Measurements from ENCODE around the gene HS6ST3. TPM values are rescaled to one million over a fixed set of nuclear protein-coding genes. Genes with fewer than 3 reads are reported as not detected.

Gene HS6ST3
- total and polyA plus RNA-seq, 2 donors (not counting 1 experiment from before 2014, with no cell fraction given), result not detected

GRCh38 chr13:96785986-96786385 is 696.1 kb downstream of the HS6ST3 start:
- TF ChIP-seq CTCF (conservative IDR thresholded peaks at IDR 0.05 in 1 of 2, IDR thresholded peaks at IDR 0.05 in 1 of 2; ENCODE audit: low read depth in 1 of 2, low read length in 2 of 2) (no peak), EZH2 (IDR thresholded peaks at IDR 0.05; ENCODE audit: low read length, missing control alignments) (no peak)
- DNase-seq (ENCODE audit: low read depth in 2 of 2), result no peak
- Histone ChIP-seq H3K36me3 (ENCODE audit: control insufficient read depth, insufficient read depth, low read length) (no peaks in the 10 kb centered on the region), H3K27ac (ENCODE audit: insufficient read depth, low read length) (no peak overlapping the region), H3K4me2 (ENCODE audit: extremely low read depth, insufficient read depth, low read length) (no peak overlapping the region), H3K9ac (ENCODE audit: insufficient read depth, low read length) (no peak overlapping the region), H2AFZ (ENCODE audit: low read length) (no peak overlapping the region), H3K9me3 (ENCODE audit: control insufficient read depth, insufficient read depth, low read depth, low read length) (no peaks in the 10 kb centered on the region), H3K79me2 (ENCODE audit: control insufficient read depth, insufficient read depth, low read length) (no peaks in the 10 kb centered on the region), H3K27me3 (ENCODE audit: control insufficient read depth, insufficient read depth, low read length) (no peaks in the 10 kb centered on the region), H4K20me1 (ENCODE audit: control insufficient read depth, extremely low read depth, insufficient read depth, low read length) (no peaks in the 10 kb centered on the region), H3K4me1 (ENCODE audit: control insufficient read depth, extremely low read depth, insufficient read depth, low read length) (no peaks in the 10 kb centered on the region), H3K4me3 (replicated peaks in 1 of 4; ENCODE audit: control extremely low read depth in 1 of 4, insufficient read depth in 1 of 4, low read depth in 3 of 4, low read length in 4 of 4) (no peak overlapping the region)

- no peaks in the 10 kb centered on the region for H3K79me2 ChIP-seq (ENCODE audit: control insufficient read depth, insufficient read depth, low read length)
- no peak overlapping the region for H3K27ac ChIP-seq (ENCODE audit: insufficient read depth, low read length)
- no peak for DNase-seq (ENCODE audit: low read depth in 2 of 2)
- TF ChIP-seq CTCF (conservative IDR thresholded peaks at IDR 0.05 in 1 of 2, IDR thresholded peaks at IDR 0.05 in 1 of 2; ENCODE audit: low read depth in 1 of 2, low read length in 2 of 2) (no peak), EZH2 (IDR thresholded peaks at IDR 0.05; ENCODE audit: low read length, missing control alignments) (no peak)
- no peak overlapping the region for H3K4me2 ChIP-seq (ENCODE audit: extremely low read depth, insufficient read depth, low read length)
- H3K9ac ChIP-seq (ENCODE audit: insufficient read depth, low read length), result no peak overlapping the region
- H3K9me3 ChIP-seq (ENCODE audit: control insufficient read depth, insufficient read depth, low read depth, low read length), result no peaks in the 10 kb centered on the region
- H4K20me1 ChIP-seq (ENCODE audit: control insufficient read depth, extremely low read depth, insufficient read depth, low read length), result no peaks in the 10 kb centered on the region
- H3K36me3 ChIP-seq (ENCODE audit: control insufficient read depth, insufficient read depth, low read length), result no peaks in the 10 kb centered on the region
- H3K27me3 ChIP-seq (ENCODE audit: control insufficient read depth, insufficient read depth, low read length), result no peaks in the 10 kb centered on the region
- H2AFZ ChIP-seq (ENCODE audit: low read length), result no peak overlapping the region
- no peaks in the 10 kb centered on the region for H3K4me1 ChIP-seq (ENCODE audit: control insufficient read depth, extremely low read depth, insufficient read depth, low read length)
- no peak overlapping the region for H3K4me3 ChIP-seq (replicated peaks in 1 of 4; ENCODE audit: control extremely low read depth in 1 of 4, insufficient read depth in 1 of 4, low read depth in 3 of 4, low read length in 4 of 4)
Measured at GRCh38 chr13:96792188-96792587, 702.3 kb downstream of the HS6ST3 start.

- no peak overlapping the region for H2AFZ ChIP-seq (ENCODE audit: low read length)
Measured at GRCh38 chr13:96792736-96793403, 703.0 kb downstream of the HS6ST3 start.

More at GRCh38 chr13:96792736-96793403, 703.0 kb downstream of the HS6ST3 start:
- no peaks in the 10 kb centered on the region for H3K4me1 ChIP-seq (ENCODE audit: control insufficient read depth, extremely low read depth, insufficient read depth, low read length)
- no peaks in the 10 kb centered on the region for H3K9me3 ChIP-seq (ENCODE audit: control insufficient read depth, insufficient read depth, low read depth, low read length)
- no peaks in the 10 kb centered on the region for H4K20me1 ChIP-seq (ENCODE audit: control insufficient read depth, extremely low read depth, insufficient read depth, low read length)
- H3K79me2 ChIP-seq (ENCODE audit: control insufficient read depth, insufficient read depth, low read length), result no peaks in the 10 kb centered on the region
- no peak overlapping the region for H3K4me3 ChIP-seq (replicated peaks in 1 of 4; ENCODE audit: control extremely low read depth in 1 of 4, insufficient read depth in 1 of 4, low read depth in 3 of 4, low read length in 4 of 4)
- H3K27ac ChIP-seq (ENCODE audit: insufficient read depth, low read length), result no peak overlapping the region
- H3K27me3 ChIP-seq (ENCODE audit: control insufficient read depth, insufficient read depth, low read length), result no peaks in the 10 kb centered on the region
- TF ChIP-seq EZH2 (IDR thresholded peaks at IDR 0.05; ENCODE audit: low read length, missing control alignments) (no peak), CTCF (conservative IDR thresholded peaks at IDR 0.05 in 1 of 2, IDR thresholded peaks at IDR 0.05 in 1 of 2; ENCODE audit: low read depth in 1 of 2, low read length in 2 of 2) (no peak)
- H3K36me3 ChIP-seq (ENCODE audit: control insufficient read depth, insufficient read depth, low read length), result no peaks in the 10 kb centered on the region
- no peak overlapping the region for H3K4me2 ChIP-seq (ENCODE audit: extremely low read depth, insufficient read depth, low read length)
- no peak overlapping the region for H3K9ac ChIP-seq (ENCODE audit: insufficient read depth, low read length)
- DNase-seq (ENCODE audit: low read depth in 2 of 2), result no peak
